Panc1 (cell line): ENCODE results near the gene ZRANB1. TPM values are rescaled to one million over a fixed set of nuclear protein-coding genes. Genes with fewer than 3 reads are reported as not detected.

ENCODE experiments used
- ATAC-seq: fragments of 200-7000 bp; cut with Tn5 transposase; 2 replicates; pipeline ENCODE4 v1.9.1; 2020; ENCODE audit warnings: mild to moderate bottlenecking, moderate library complexity
- BruUV-seq: library from RNA; stranded (reverse); fragments of 400-500 nt; replicated peaks from 2 replicates; lab custom pipeline; 2021; lab: Mats Ljungman, UMichigan
- CTCF ChIA-PET: fragments of 300-600 bp; sonication (Branson Sonifier 250); formaldehyde crosslinking; loops from one replicate; lab custom pipeline; 2022; ENCODE audit warnings: antibody characterized with exemption; lab: Charles Lee
- POLR2A ChIA-PET: fragments of 300-600 bp; sonication (Branson Sonifier 250); formaldehyde crosslinking; loops from one replicate; lab custom pipeline; 2022; ENCODE audit warnings: antibody characterized with exemption; lab: Charles Lee
- DNase-seq: peaks from one replicate; pipeline ENCODE4 v3.0.0-alpha.2; 2010; ENCODE audit warnings: low read depth, low spot score
- H3K27ac ChIP-seq: 2 replicates; pipeline ENCODE4 v1.5.1; 2011; ENCODE audit warnings: mild to moderate bottlenecking, low read length, inconsistent platforms
- H3K27me3 ChIP-seq: fragments of 200-500 bp; sonication (Bioruptor generic); 2 replicates; pipeline ENCODE4 v1.6.0; 2014; ENCODE audit warnings: low read length, inconsistent platforms; ENCODE audit not compliant: control insufficient read depth, insufficient read depth
- H3K36me3 ChIP-seq: fragments of 200-500 bp; sonication (Bioruptor generic); 2 replicates; pipeline ENCODE4 v1.5.1; 2014; ENCODE audit warnings: inconsistent platforms, mild to moderate bottlenecking, low read length, moderate library complexity; ENCODE audit not compliant: control insufficient read depth, insufficient read depth
- H3K4me1 ChIP-seq: 2 replicates; pipeline ENCODE4 v1.5.1; 2011; ENCODE audit warnings: inconsistent platforms, mild to moderate bottlenecking, low read length, moderate library complexity; ENCODE audit not compliant: control insufficient read depth, insufficient read depth
- H3K4me3 ChIP-seq, 2 experiments: 2 replicates each; pipeline ENCODE4 v1.5.1; 2011 to 2012; ENCODE audit warnings: low read depth in 2 of 2, low read length in 2 of 2, mild to moderate bottlenecking in 2 of 2, inconsistent platforms in 1 of 2, moderate library complexity in 1 of 2
- H3K9me3 ChIP-seq: fragments of 200-500 bp; sonication (Bioruptor generic); 2 replicates; pipeline ENCODE4 v1.5.1; 2014; ENCODE audit warnings: low read depth, mild to moderate bottlenecking, inconsistent platforms, low read length, moderate library complexity; ENCODE audit not compliant: control insufficient read depth, insufficient read depth
- CTCF ChIP-seq: fragments of 450-650 bp; IDR thresholded peaks from 2 replicates; pipeline ENCODE4 v1.5.1; 2017; ENCODE audit warnings: mild to moderate bottlenecking
- POLR2AphosphoS5 ChIP-seq: IDR thresholded peaks from 2 replicates; pipeline ENCODE4 v1.6.1; 2012; ENCODE audit warnings: mild to moderate bottlenecking, low read depth, low read length, moderate library complexity
- REST ChIP-seq, 2 experiments: IDR thresholded peaks; 2 replicates each; pipeline ENCODE4 v1.6.1; 2011 to 2012; ENCODE audit warnings: low read depth in 2 of 2, control low read depth in 1 of 2, low read length in 1 of 2, mild to moderate bottlenecking in 1 of 2, moderate library complexity in 1 of 2; ENCODE audit not compliant: insufficient read depth in 1 of 2
- SIN3A ChIP-seq: IDR thresholded peaks from 2 replicates; pipeline ENCODE4 v1.6.1; 2012; ENCODE audit warnings: low read depth, mild to moderate bottlenecking, low read length, moderate library complexity, borderline replicate concordance; ENCODE audit not compliant: insufficient read depth
- TCF7L2 ChIP-seq: IDR thresholded peaks from 2 replicates; pipeline ENCODE4 v1.6.1; 2011; ENCODE audit warnings: mild to moderate bottlenecking, low read depth, low read length, inconsistent platforms
- in situ Hi-C: cut with HindIII; loops from 2 replicates; pipeline ENCODE4 v1.10.0; 2016; ENCODE audit warnings: low sequenced_read_pairs, low pct_unique_long_range_greater_than_20kb
- intact Hi-C: fragments of 100-400 bp; cut with micrococcal nuclease; formaldehyde crosslinking; loops from one replicate; pipeline ENCODE4 v1.10.0; 2022; ENCODE audit not compliant: unreplicated experiment
- total RNA-seq: library from RNA; stranded (reverse); gene quantifications from one replicate; pipeline ENCODE4 v1.2.1, GENCODE V29; 2021; ENCODE audit not compliant: unreplicated experiment

The ZRANB1 gene
- total RNA-seq, 1 experiment from 2014 or later, result 23.2 TPM

GRCh38 chr10:125016611-125017202, 74.8 kb downstream of the ZRANB1 start:
- in situ Hi-C loops (no loop called here), intact Hi-C loops (no loop called here)
- TF ChIP-seq POLR2AphosphoS5 (no peak), CTCF (no peak), TCF7L2 (no peak)
- POLR2A ChIA-PET, result no interaction called here
- no peak overlapping the region for H3K4me3 ChIP-seq
- H3K4me1 ChIP-seq, result no peaks in the 10 kb centered on the region
- DNase-seq, result no peak
- H3K27me3 ChIP-seq, result no peaks in the 10 kb centered on the region
- H3K9me3 ChIP-seq, result no peaks in the 10 kb centered on the region
- no peak for ATAC-seq
- H3K27ac ChIP-seq, result no peak overlapping the region
- BruUV-seq, result no TSS peak
- CTCF ChIA-PET, result no interaction called here
- H3K36me3 ChIP-seq, result no peaks in the 10 kb centered on the region; the same call in 1 of the 2 replicates

GRCh38 chr10:125017547-125018298, 75.8 kb downstream of the ZRANB1 start:
- intact Hi-C loops, result no loop called here
- DNase-seq (no peak), ATAC-seq (no peak)
- ChIA-PET POLR2A (no interaction called here), CTCF (no interaction called here)
- no peaks in the 10 kb centered on the region for H3K4me1 ChIP-seq
- TF ChIP-seq REST (IDR thresholded peaks at IDR 0.05; ENCODE audit: insufficient read depth in 1 of 2, low read depth in 2 of 2, low read length in 1 of 2) (no peak), TCF7L2 (no peak), CTCF (no peak), SIN3A (no peak), POLR2AphosphoS5 (no peak)
- no peaks in the 10 kb centered on the region for H3K36me3 ChIP-seq
- in situ Hi-C loops, result no loop called here
- H3K27ac ChIP-seq, result no peak overlapping the region
- H3K4me3 ChIP-seq, result no peak overlapping the region
- no TSS peak for BruUV-seq
- no peaks in the 10 kb centered on the region for H3K9me3 ChIP-seq
- no peaks in the 10 kb centered on the region for H3K27me3 ChIP-seq
